CD4-positive, CD25-positive, alpha-beta regulatory T cell (primary cell): ENCODE results near the gene KRT6B. TPM values are rescaled to one million over a fixed set of nuclear protein-coding genes. Genes with fewer than 3 reads are reported as not detected.

Source experiments
- ATAC-seq, 2 donors: fragments of 150-1000 bp; cut with Tn5 transposase; one replicate each; pipeline ENCODE4 v1.10.0; 2021; ENCODE audit warnings: low read depth in 2 of 2, moderate number of reproducible peaks in 2 of 2, moderate library complexity in 1 of 2
- DNase-seq, 3 donors: peaks; one replicate each; pipeline versions ENCODE4 v3.0.0 to v3.0.0-alpha.2; 2012 to 2022; ENCODE audit warnings: mixed read lengths in 1 of 3
- H3K27ac ChIP-seq: one replicate; pipeline ENCODE4 v1.7.0; 2013; ENCODE audit warnings: mild to moderate bottlenecking, low read length; ENCODE audit not compliant: insufficient read depth, poor library complexity, severe bottlenecking
- H3K27me3 ChIP-seq: one replicate; pipeline ENCODE4 v1.7.0; 2013; ENCODE audit warnings: low read length; ENCODE audit not compliant: control insufficient read depth, insufficient read depth
- H3K36me3 ChIP-seq: one replicate; pipeline ENCODE4 v1.7.0; 2013; ENCODE audit warnings: mild to moderate bottlenecking, low read length, moderate library complexity; ENCODE audit not compliant: control insufficient read depth, insufficient read depth
- H3K4me1 ChIP-seq: 2 replicates; pipeline ENCODE4 v1.7.0; 2013; ENCODE audit warnings: mild to moderate bottlenecking, low read length; ENCODE audit not compliant: insufficient read depth, control insufficient read depth, poor library complexity, severe bottlenecking
- H3K4me3 ChIP-seq: one replicate; pipeline ENCODE4 v1.7.0; 2013; ENCODE audit warnings: low read depth, mild to moderate bottlenecking, low read length, moderate library complexity
- H3K9me3 ChIP-seq, 2 experiments: 1 replicate in 1 of 2; 2 replicates in 1 of 2; pipeline ENCODE4 v1.7.0; 2013; ENCODE audit warnings: low read length in 2 of 2, mild to moderate bottlenecking in 1 of 2, moderate library complexity in 1 of 2; ENCODE audit not compliant: control insufficient read depth in 2 of 2
- H3K27ac Mint-ChIP-seq, 3 donors: one replicate each; pipeline ENCODE4 v1.8.0; 2020 to 2022; ENCODE audit warnings: mild to moderate bottlenecking in 3 of 3, mixed read lengths in 3 of 3, moderate library complexity in 2 of 3
- H3K27me3 Mint-ChIP-seq: one replicate; pipeline ENCODE4 v1.8.0; 2022; ENCODE audit warnings: mild to moderate bottlenecking, mixed read lengths
- H3K36me3 Mint-ChIP-seq: one replicate; pipeline ENCODE4 v1.8.0; 2020; ENCODE audit warnings: mixed read lengths
- H3K4me1 Mint-ChIP-seq, 4 donors: one replicate each; pipeline ENCODE4 v1.8.0; 2020 to 2022; ENCODE audit warnings: mixed read lengths in 4 of 4, mild to moderate bottlenecking in 1 of 4
- H3K4me3 Mint-ChIP-seq, 4 donors: one replicate each; pipeline ENCODE4 v1.8.0; 2020 to 2022; ENCODE audit warnings: mild to moderate bottlenecking in 4 of 4, mixed read lengths in 4 of 4, moderate library complexity in 3 of 4
- H3K9me3 Mint-ChIP-seq, 7 donors: one replicate each; pipeline ENCODE4 v1.8.0; 2020 to 2022; ENCODE audit warnings: mixed read lengths in 7 of 7, mild to moderate bottlenecking in 3 of 7, moderate library complexity in 2 of 7
- polyA plus RNA-seq, 4 donors: library from polyadenylated mRNA; unstranded; fragments of 300-500 nt; fragmentation: Illumina TruSeq; gene quantifications; one replicate each; pipeline ENCODE4 v1.2.3, GENCODE V29; 2021
- total RNA-seq: library from RNA; stranded (reverse); gene quantifications from one replicate; pipeline ENCODE4 v1.2.3, GENCODE V29; 2022

The KRT6B gene
- total and polyA plus RNA-seq, 5 donors from 2014 or later, result not detected

GRCh38 chr12:52396656-52397055, 55.3 kb downstream of the KRT6B start:
- no peaks in the 10 kb centered on the region for H3K4me1 ChIP-seq
- no peaks in the 10 kb centered on the region for H3K9me3 ChIP-seq
- H3K36me3 ChIP-seq, result no peaks in the 10 kb centered on the region
- ATAC-seq, result no peak
- H3K27me3 ChIP-seq, result no peaks in the 10 kb centered on the region
- peaks cover 11% of the 10 kb centered on the region for H3K27me3 Mint-ChIP-seq
- DNase-seq, result no peak
- H3K4me1 Mint-ChIP-seq, result no peaks in the 10 kb centered on the region
- peaks cover 0 to 1% (median 0%) of the 10 kb centered on the region in 7 donors for H3K9me3 Mint-ChIP-seq
- no peaks in the 10 kb centered on the region for H3K36me3 Mint-ChIP-seq
- no peak overlapping the region for H3K4me3 Mint-ChIP-seq
- H3K27ac ChIP-seq, result no peak overlapping the region
- H3K27ac Mint-ChIP-seq, result no peak overlapping the region
- no peak overlapping the region for H3K4me3 ChIP-seq

Other genes with a start within 250 kb of the KRT6B start
- not detected for gene KRT7, start 218.9 kb downstream of the KRT6B start, total RNA-seq
- gene KRT7, start 218.9 kb downstream of the KRT6B start, polyA plus RNA-seq, result 1 to 10 TPM in 1 of 4 donors, under 1 TPM in 1, not detected in 2; 0.56 to 1.4 TPM
- not detected for gene KRT86, start 177.5 kb downstream of the KRT6B start, total RNA-seq
- under 1 TPM in 1 of 4 donors, not detected in 3; 0.10 TPM for gene KRT86, start 177.5 kb downstream of the KRT6B start, polyA plus RNA-seq
- gene KRT81, start 160.6 kb downstream of the KRT6B start, total RNA-seq, result not detected
- not detected for gene KRT81, start 160.6 kb downstream of the KRT6B start, polyA plus RNA-seq
- gene KRT83, start 130.7 kb downstream of the KRT6B start, total RNA-seq, result not detected
- not detected for gene KRT83, start 130.7 kb downstream of the KRT6B start, polyA plus RNA-seq
- not detected for gene KRT85, start 84.7 kb downstream of the KRT6B start, total RNA-seq
- not detected for gene KRT85, start 84.7 kb downstream of the KRT6B start, polyA plus RNA-seq
- not detected for gene KRT84, start 66.5 kb downstream of the KRT6B start, total RNA-seq
- not detected for gene KRT84, start 66.5 kb downstream of the KRT6B start, polyA plus RNA-seq
- gene KRT82, start 45.8 kb downstream of the KRT6B start, total RNA-seq, result not detected
- gene KRT82, start 45.8 kb downstream of the KRT6B start, polyA plus RNA-seq, result not detected
- not detected for gene KRT75, start 17.8 kb downstream of the KRT6B start, total RNA-seq
- not detected for gene KRT75, start 17.8 kb downstream of the KRT6B start, polyA plus RNA-seq
- gene KRT6C, start 21.7 kb upstream of the KRT6B start, total RNA-seq, result not detected
- not detected for gene KRT6C, start 21.7 kb upstream of the KRT6B start, polyA plus RNA-seq
- gene KRT6A, start 41.1 kb upstream of the KRT6B start, total RNA-seq, result not detected
- gene KRT6A, start 41.1 kb upstream of the KRT6B start, polyA plus RNA-seq, result not detected
- not detected for gene KRT5, start 68.2 kb upstream of the KRT6B start, total RNA-seq
- not detected for gene KRT5, start 68.2 kb upstream of the KRT6B start, polyA plus RNA-seq
- not detected for gene KRT71, start 101.0 kb upstream of the KRT6B start, total RNA-seq
- gene KRT71, start 101.0 kb upstream of the KRT6B start, polyA plus RNA-seq, result not detected
- not detected for gene KRT74, start 121.7 kb upstream of the KRT6B start, total RNA-seq
- not detected for gene KRT74, start 121.7 kb upstream of the KRT6B start, polyA plus RNA-seq
- 1.3 TPM for gene KRT72, start 149.3 kb upstream of the KRT6B start, total RNA-seq
- gene KRT72, start 149.3 kb upstream of the KRT6B start, polyA plus RNA-seq, result under 1 TPM in 1 of 4 donors, not detected in 3; 0.13 TPM
- gene KRT73, start 166.4 kb upstream of the KRT6B start, total RNA-seq, result 1.0 TPM
- 1 to 10 TPM in 2 of 4 donors, not detected in 2; 1.1 to 1.4 TPM for gene KRT73, start 166.4 kb upstream of the KRT6B start, polyA plus RNA-seq
- gene KRT2, start 200.1 kb upstream of the KRT6B start, total RNA-seq, result 0.42 TPM
- gene KRT2, start 200.1 kb upstream of the KRT6B start, polyA plus RNA-seq, result under 1 TPM in 3 of 4 donors, not detected in 1; 0.23 to 0.80 (median 0.25) TPM
- gene KRT1, start 228.3 kb upstream of the KRT6B start, total RNA-seq, result 9.9 TPM
- gene KRT1, start 228.3 kb upstream of the KRT6B start, polyA plus RNA-seq, result 1 to 10 TPM in 3 of 4 donors, not detected in 1; 3.3 to 7.8 (median 3.7) TPM